Right lobe of liver (tissue), 6 donors: ENCODE results near the gene ZBTB7C. TPM values are rescaled to one million over a fixed set of nuclear protein-coding genes. Genes with fewer than 3 reads are reported as not detected.

ENCODE experiments used
- ATAC-seq, 4 donors: fragments of 200-7000 bp; cut with Tn5 transposase; one replicate each; pipeline ENCODE4 v1.9.1; 2020; ENCODE audit warnings: mild to moderate bottlenecking in 4 of 4, moderate library complexity in 4 of 4
- DNase-seq, 3 donors: peaks; one replicate each; pipeline ENCODE4 v3.0.0-alpha.2; 2020
- H3K27ac ChIP-seq, 3 donors: fragments of 200-600 bp; one replicate each; pipeline ENCODE4 v1.8.0; 2022
- H3K27me3 ChIP-seq, 2 donors: fragments of 200-600 bp; one replicate each; pipeline ENCODE4 v1.8.0; 2022
- H3K36me3 ChIP-seq, 4 donors: fragments of 200-600 bp; sonication (generic) in 1 of 4; one replicate each; pipeline versions ENCODE4 v1.5.1 to v1.8.0; 2017 to 2022; ENCODE audit warnings: control low read depth in 1 of 4
- H3K4me1 ChIP-seq, 4 donors: fragments of 200-600 bp; sonication (generic) in 1 of 4; one replicate each; pipeline versions ENCODE4 v1.5.1 to v1.8.0; 2017 to 2022; ENCODE audit warnings: control low read depth in 1 of 4
- H3K4me3 ChIP-seq, 3 donors: fragments of 200-600 bp; one replicate each; pipeline ENCODE4 v1.8.0; 2022
- H3K9me3 ChIP-seq, 4 donors: fragments of 200-600 bp; sonication (generic) in 1 of 4; one replicate each; pipeline versions ENCODE4 v1.5.1 to v1.8.0; 2017 to 2022; ENCODE audit warnings: control low read depth in 1 of 4
- CTCF ChIP-seq, 4 donors: fragments of 200-600 bp in 3 of 4; fragments of 450-650 bp in 1 of 4; IDR thresholded peaks; one replicate each; pipeline versions ENCODE4 v1.5.1 to v1.8.0; 2016 to 2022; ENCODE audit warnings: antibody characterized with exemption in 4 of 4, mild to moderate bottlenecking in 2 of 4
- POLR2A ChIP-seq: fragments of 450-650 bp; IDR thresholded peaks from one replicate; pipeline ENCODE4 v1.6.1; 2017; ENCODE audit warnings: antibody characterized with exemption, mild to moderate bottlenecking
- WGBS: methylation state at CpG from one replicate; pipeline ENCODE4 v1.1.6; 2018; ENCODE audit warnings: low coverage, low lambda C conversion rate; ENCODE audit not compliant: insufficient coverage; ENCODE audit errors: missing lambda C conversion rate; 5-methylcytosine and 5-hydroxymethylcytosine counted together
- intact Hi-C, 2 donors: fragments of 100-400 bp; cut with DNase I; formaldehyde crosslinking; loops; one replicate each; pipeline versions ENCODE4 v1.11.2 to v1.14.1; 2022
- total RNA-seq, 6 experiments: library from RNA; depleted of rRNA in 2 of 6; stranded (reverse); fragments of >200 nt in 2 of 6; fragmentation: NEBNext Ultra II Directional in 3 of 6; extraction: Animal tissue kit (Norgen Biotek cat#: 25700) in 3 of 6; gene quantifications; one replicate each; pipeline versions ENCODE4 v1.1.0 to v1.2.4, GENCODE V29; 2016 to 2023
- donor health status: DM: no; HTN: yes; CAD: no.
- donor health status: DM: no; HTN: no; CAD: no.
- donor health status: DM: no; HTN: no; CAD: no.
- donor health status: DM: no; HTN: yes; CAD: no.
- donor health status: DM: no; HTN: yes; CAD: no.

The ZBTB7C gene
- total RNA-seq, 6 experiments from 2014 or later: 1.1 to 1.7 (median 1.3) TPM

- Histone ChIP-seq H3K4me1 (peaks cover 0 to 5% (median 2%) of the 10 kb centered on the region in 4 donors), H3K4me3 (no peak overlapping the region), H3K27ac (no peak overlapping the region), H3K36me3 (no peaks in the 10 kb centered on the region), H3K9me3 (no peaks in the 10 kb centered on the region), H3K27me3 (no peaks in the 10 kb centered on the region)
- ATAC-seq (no peak), DNase-seq (no peak)
- TF ChIP-seq POLR2A (no peak), CTCF (IDR thresholded peaks at IDR 0.05) (no peak)
- intact Hi-C loops: no loop called here
- WGBS: 100% methylated on average over 1 of the region's 2 CpGs
Measured at GRCh38 chr18:48010264-48010663, 398.9 kb downstream of the ZBTB7C start.

- ATAC-seq (no peak), DNase-seq (no peak)
- Histone ChIP-seq H3K4me3 (no peak overlapping the region), H3K9me3 (no peaks in the 10 kb centered on the region), H3K27ac (no peak overlapping the region), H3K27me3 (no peaks in the 10 kb centered on the region), H3K4me1 (peaks cover 0 to 5% (median 2%) of the 10 kb centered on the region in 4 donors), H3K36me3 (no peaks in the 10 kb centered on the region)
- 91% methylated on average over 6 of the region's 10 CpGs for WGBS
- intact Hi-C loops: no loop called here
- TF ChIP-seq CTCF (IDR thresholded peaks at IDR 0.05) (no peak), POLR2A (no peak)
Measured at GRCh38 chr18:48009116-48009745, 400.0 kb downstream of the ZBTB7C start.

- peak; percentile 82 to 90 (median 86) for ATAC-seq
- intact Hi-C loops: no loop called here
- no peak overlapping the region for H3K27ac ChIP-seq
Measured at GRCh38 chr18:48007955-48008701, 401.1 kb downstream of the ZBTB7C start.

GRCh38 chr18:48007381-48007780 lies 401.8 kb downstream of the ZBTB7C start:
- 97% methylated on average over 9 of the region's 10 CpGs for WGBS
- H3K9me3 ChIP-seq: no peaks in the 10 kb centered on the region
- DNase-seq (no peak), ATAC-seq (no peak)
- no peaks in the 10 kb centered on the region for H3K27me3 ChIP-seq
- H3K27ac ChIP-seq: no peak overlapping the region
- H3K4me3 ChIP-seq: no peak overlapping the region
- intact Hi-C loops: no loop called here
- no peaks in the 10 kb centered on the region for H3K36me3 ChIP-seq
- TF ChIP-seq POLR2A (no peak), CTCF (IDR thresholded peaks at IDR 0.05) (no peak)
- peaks cover 0 to 5% (median 2%) of the 10 kb centered on the region in 4 donors for H3K4me1 ChIP-seq

More at GRCh38 chr18:48007955-48008701, 401.1 kb downstream of the ZBTB7C start:
- 19% methylated on average over 8 of the region's 68 CpGs for WGBS
- peak; percentile 21 for TF ChIP-seq POLR2A
- TF ChIP-seq CTCF (IDR thresholded peaks at IDR 0.05): peak; percentile 36 to 85 (median 57)
- peak; percentile 65 to 77 (median 73) for DNase-seq
- Histone ChIP-seq H3K4me1 (peaks cover 0 to 5% (median 2%) of the 10 kb centered on the region in 4 donors), H3K4me3 (peak overlapping the region; percentile 37 to 54 (median 48)), H3K27me3 (no peaks in the 10 kb centered on the region), H3K36me3 (no peaks in the 10 kb centered on the region), H3K9me3 (no peaks in the 10 kb centered on the region)
